Measurements from ENCODE around the gene GBX2. TPM values are rescaled to one million over a fixed set of nuclear protein-coding genes. Genes with fewer than 3 reads are reported as not detected.

The GBX2 gene
- total and polyA plus RNA-seq, 9 of the 15 experiments (the other 6 are each of a cell fraction or from before 2014, with no cell fraction given) = 0.03 to 0.53 (median 0.27) TPM; not detected in 1

DNA sequence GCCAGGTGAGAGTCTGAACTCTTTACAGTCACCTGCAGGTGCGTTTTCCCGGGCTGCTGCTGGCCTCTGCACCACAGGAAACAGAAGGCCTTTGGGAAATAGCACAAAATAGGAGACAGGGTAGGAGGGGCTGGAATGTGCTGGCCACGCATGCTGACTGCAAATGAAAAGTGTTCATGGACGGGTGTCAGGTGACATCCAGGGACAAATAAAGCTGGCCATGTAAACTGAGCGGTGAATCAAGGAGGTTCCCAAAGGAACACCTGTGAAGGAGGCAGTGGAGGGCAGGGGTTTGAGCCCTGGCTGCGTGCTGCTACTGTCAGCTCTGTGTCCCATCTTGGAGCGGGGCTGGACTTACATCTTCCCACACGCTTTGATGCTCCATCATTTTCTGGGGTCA is 42.4 kb upstream of the GBX2 start:
- no TSS peak for BruUV-seq (replicated peaks)
- H3K9me3 ChIP-seq (replicated peaks; ENCODE audit: control insufficient read depth, insufficient read depth, low read depth, low read length) = no peaks in the 10 kb centered on the region
- H3K4me3 ChIP-seq = no peak overlapping the region
- POLR2A ChIA-PET = interaction anchor here (0.7 kb wide), 1 partner anchor 163 kb away, joined by 3 read pairs; no protein-coding TSS in a partner anchor
- no peak overlapping the region for H3K27ac ChIP-seq (ENCODE audit: extremely low read depth, low read depth, low read length)
- ATAC-seq (no peak), DNase-seq (ENCODE audit: extremely low read depth in 1 of 4, low spot score in 3 of 4) (no peak), FAIRE-seq (no peak)
- in situ Hi-C loops (cut with MboI) = no loop called here
- peaks cover 3 to 34% of the 10 kb centered on the region in 2 experiments; a peak in 2 of 5 replicates for H3K27me3 ChIP-seq (ENCODE audit: control insufficient read depth in 2 of 2, insufficient read depth in 2 of 2, low read length in 2 of 2)
- H3K36me3 ChIP-seq (ENCODE audit: control insufficient read depth, insufficient read depth, low read length) = no peaks in the 10 kb centered on the region
- CTCF ChIA-PET (ENCODE audit: low intra/inter-chr PET ratio) = no interaction called here
- no peak overlapping the region for H3K9ac ChIP-seq (ENCODE audit: insufficient read depth in 1 of 2, low read depth in 2 of 2, low read length in 2 of 2)
- H3K79me2 ChIP-seq (ENCODE audit: control insufficient read depth, insufficient read depth, low read length) = no peaks in the 10 kb centered on the region
- no peaks in the 10 kb centered on the region for H3K4me1 ChIP-seq (replicated peaks in 1 of 2; ENCODE audit: control insufficient read depth in 2 of 2, insufficient read depth in 2 of 2, low read length in 2 of 2)
- no peak overlapping the region for H2AFZ ChIP-seq (ENCODE audit: low read depth, low read length)
- H3K9me1 ChIP-seq (ENCODE audit: control insufficient read depth, insufficient read depth, low read length) = no peaks in the 10 kb centered on the region
- H3K4me2 ChIP-seq (ENCODE audit: insufficient read depth, low read length) = no peak overlapping the region
- WGBS (ENCODE audit: insufficient coverage, low coverage, missing lambda C conversion rate) = 0% methylated on average over 5 of the region's 8 CpGs
- intact Hi-C loops (cut with micrococcal nuclease) = no loop called here
- no peaks in the 10 kb centered on the region for H4K20me1 ChIP-seq (replicated peaks; ENCODE audit: control insufficient read depth, insufficient read depth, low read length)
- TF ChIP-seq ZNF124 (CRISPR knock-in tag; IDR thresholded peaks at IDR 0.05) (no peak), SMARCB1 (IDR thresholded peaks at IDR 0.05; ENCODE audit: insufficient read length, low read depth) (no peak), FOSL1 (tag; conservative IDR thresholded peaks at IDR 0.05) (no peak)

GRCh38 chr2:236209996-236210395 is 41.8 kb upstream of the GBX2 start:
- intact Hi-C loops (cut with micrococcal nuclease) = no loop called here
- no peaks in the 10 kb centered on the region for H3K79me2 ChIP-seq (ENCODE audit: control insufficient read depth, insufficient read depth, low read length)
- in situ Hi-C loops (cut with MboI) = no loop called here
- H3K36me3 ChIP-seq (ENCODE audit: control insufficient read depth, insufficient read depth, low read length) = no peaks in the 10 kb centered on the region
- no peak for FAIRE-seq
- H3K27ac ChIP-seq (ENCODE audit: extremely low read depth, low read depth, low read length) = no peak overlapping the region
- 3% methylated on average over 5 of the region's 5 CpGs for WGBS (ENCODE audit: insufficient coverage, low coverage, missing lambda C conversion rate)
- DNase-seq (ENCODE audit: extremely low read depth in 1 of 4, low spot score in 3 of 4) = no peak
- H3K27me3 ChIP-seq (ENCODE audit: control insufficient read depth in 2 of 2, insufficient read depth in 2 of 2, low read length in 2 of 2) = peaks cover 3 to 29% of the 10 kb centered on the region in 2 experiments; a peak in 2 of 5 replicates
- H3K9me3 ChIP-seq (replicated peaks; ENCODE audit: control insufficient read depth, insufficient read depth, low read depth, low read length) = no peaks in the 10 kb centered on the region
- CTCF ChIA-PET (ENCODE audit: low intra/inter-chr PET ratio) = no interaction called here
- H3K9ac ChIP-seq (ENCODE audit: insufficient read depth in 1 of 2, low read depth in 2 of 2, low read length in 2 of 2) = no peak overlapping the region
- no peaks in the 10 kb centered on the region for H3K4me1 ChIP-seq (replicated peaks in 1 of 2; ENCODE audit: control insufficient read depth in 2 of 2, insufficient read depth in 2 of 2, low read length in 2 of 2)
- no peak overlapping the region for H3K4me2 ChIP-seq (ENCODE audit: insufficient read depth, low read length)
- no peaks in the 10 kb centered on the region for H4K20me1 ChIP-seq (replicated peaks; ENCODE audit: control insufficient read depth, insufficient read depth, low read length)
- POLR2A ChIA-PET = interaction anchor here (0.7 kb wide), 1 partner anchor 163 kb away, joined by 3 read pairs; no protein-coding TSS in a partner anchor
- no peaks in the 10 kb centered on the region for H3K9me1 ChIP-seq (ENCODE audit: control insufficient read depth, insufficient read depth, low read length)
- BruUV-seq (replicated peaks) = no TSS peak
- H2AFZ ChIP-seq (ENCODE audit: low read depth, low read length) = no peak overlapping the region
- no peak for ATAC-seq
- no peak overlapping the region for H3K4me3 ChIP-seq
- TF ChIP-seq KDM1A (IDR thresholded peaks at IDR 0.05) (no peak), HDAC3 (IDR thresholded peaks at IDR 0.05; ENCODE audit: borderline replicate concordance, partially characterized antibody) (no peak), POLR2B (IDR thresholded peaks at IDR 0.05; ENCODE audit: low read depth, partially characterized antibody) (no peak), SPI1 (IDR thresholded peaks at IDR 0.05; ENCODE audit: borderline replicate concordance, low read depth, low read length) (no peak), NR3C1 (CRISPR knock-in tag; IDR thresholded peaks at IDR 0.05) (no peak), ZNF76 (CRISPR knock-in tag; IDR thresholded peaks at IDR 0.05; ENCODE audit: borderline replicate concordance) (no peak)
- TF ChIP-seq, protein P1, sequence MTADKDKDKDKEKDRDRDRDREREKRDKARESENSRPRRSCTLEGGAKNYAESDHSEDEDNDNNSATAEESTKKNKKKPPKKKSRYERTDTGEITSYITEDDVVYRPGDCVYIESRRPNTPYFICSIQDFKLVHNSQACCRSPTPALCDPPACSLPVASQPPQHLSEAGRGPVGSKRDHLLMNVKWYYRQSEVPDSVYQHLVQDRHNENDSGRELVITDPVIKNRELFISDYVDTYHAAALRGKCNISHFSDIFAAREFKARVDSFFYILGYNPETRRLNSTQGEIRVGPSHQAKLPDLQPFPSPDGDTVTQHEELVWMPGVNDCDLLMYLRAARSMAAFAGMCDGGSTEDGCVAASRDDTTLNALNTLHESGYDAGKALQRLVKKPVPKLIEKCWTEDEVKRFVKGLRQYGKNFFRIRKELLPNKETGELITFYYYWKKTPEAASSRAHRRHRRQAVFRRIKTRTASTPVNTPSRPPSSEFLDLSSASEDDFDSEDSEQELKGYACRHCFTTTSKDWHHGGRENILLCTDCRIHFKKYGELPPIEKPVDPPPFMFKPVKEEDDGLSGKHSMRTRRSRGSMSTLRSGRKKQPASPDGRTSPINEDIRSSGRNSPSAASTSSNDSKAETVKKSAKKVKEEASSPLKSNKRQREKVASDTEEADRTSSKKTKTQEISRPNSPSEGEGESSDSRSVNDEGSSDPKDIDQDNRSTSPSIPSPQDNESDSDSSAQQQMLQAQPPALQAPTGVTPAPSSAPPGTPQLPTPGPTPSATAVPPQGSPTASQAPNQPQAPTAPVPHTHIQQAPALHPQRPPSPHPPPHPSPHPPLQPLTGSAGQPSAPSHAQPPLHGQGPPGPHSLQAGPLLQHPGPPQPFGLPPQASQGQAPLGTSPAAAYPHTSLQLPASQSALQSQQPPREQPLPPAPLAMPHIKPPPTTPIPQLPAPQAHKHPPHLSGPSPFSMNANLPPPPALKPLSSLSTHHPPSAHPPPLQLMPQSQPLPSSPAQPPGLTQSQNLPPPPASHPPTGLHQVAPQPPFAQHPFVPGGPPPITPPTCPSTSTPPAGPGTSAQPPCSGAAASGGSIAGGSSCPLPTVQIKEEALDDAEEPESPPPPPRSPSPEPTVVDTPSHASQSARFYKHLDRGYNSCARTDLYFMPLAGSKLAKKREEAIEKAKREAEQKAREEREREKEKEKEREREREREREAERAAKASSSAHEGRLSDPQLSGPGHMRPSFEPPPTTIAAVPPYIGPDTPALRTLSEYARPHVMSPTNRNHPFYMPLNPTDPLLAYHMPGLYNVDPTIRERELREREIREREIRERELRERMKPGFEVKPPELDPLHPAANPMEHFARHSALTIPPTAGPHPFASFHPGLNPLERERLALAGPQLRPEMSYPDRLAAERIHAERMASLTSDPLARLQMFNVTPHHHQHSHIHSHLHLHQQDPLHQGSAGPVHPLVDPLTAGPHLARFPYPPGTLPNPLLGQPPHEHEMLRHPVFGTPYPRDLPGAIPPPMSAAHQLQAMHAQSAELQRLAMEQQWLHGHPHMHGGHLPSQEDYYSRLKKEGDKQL (CRISPR knock-in tag; IDR thresholded peaks at IDR 0.05; ENCODE audit: borderline replicate concordance) = no peak

Data from K562 (cell line).